ENCODE measurements around the gene CHRDL1. TPM values are rescaled to one million over a fixed set of nuclear protein-coding genes. Genes with fewer than 3 reads are reported as not detected.

Gene CHRDL1
- total RNA-seq, 1 experiment from 2014 or later, result 11.1 TPM

DNA sequence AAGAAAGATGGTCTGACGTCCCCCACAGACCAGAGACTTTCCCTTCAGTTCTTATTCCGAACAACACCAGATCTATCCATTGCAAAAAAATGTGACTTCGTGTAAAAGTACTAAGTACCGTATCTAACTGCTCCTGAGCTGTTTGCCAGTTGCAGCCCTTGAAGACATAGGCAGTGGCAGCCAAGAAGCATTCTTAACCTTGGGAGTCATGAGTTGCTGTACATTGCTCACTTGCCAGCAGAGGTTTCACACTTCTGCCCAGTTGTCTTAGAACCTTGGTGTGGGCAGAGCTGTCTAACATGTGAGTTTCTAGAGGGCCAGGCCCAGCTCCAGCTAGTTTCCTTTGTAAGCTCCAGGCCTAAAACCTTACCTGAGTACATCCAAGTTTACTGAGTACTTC lies 10.5 kb upstream of the CHRDL1 start (continued):
- TF ChIP-seq, protein P1, sequence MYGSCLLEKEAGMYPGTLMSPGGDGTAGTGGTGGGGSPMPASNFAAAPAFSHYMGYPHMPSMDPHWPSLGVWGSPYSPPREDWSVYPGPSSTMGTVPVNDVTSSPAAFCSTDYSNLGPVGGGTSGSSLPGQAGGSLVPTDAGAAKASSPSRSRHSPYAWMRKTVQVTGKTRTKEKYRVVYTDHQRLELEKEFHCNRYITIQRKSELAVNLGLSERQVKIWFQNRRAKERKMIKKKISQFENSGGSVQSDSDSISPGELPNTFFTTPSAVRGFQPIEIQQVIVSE (CRISPR knock-in tag; IDR thresholded peaks at IDR 0.05; ENCODE audit: borderline replicate concordance), result no peak
- TF ChIP-seq GRHL2 (CRISPR knock-in tag; IDR thresholded peaks at IDR 0.05; ENCODE audit: insufficient replicate concordance, severe bottlenecking), result no peak
- TF ChIP-seq, protein P2, sequence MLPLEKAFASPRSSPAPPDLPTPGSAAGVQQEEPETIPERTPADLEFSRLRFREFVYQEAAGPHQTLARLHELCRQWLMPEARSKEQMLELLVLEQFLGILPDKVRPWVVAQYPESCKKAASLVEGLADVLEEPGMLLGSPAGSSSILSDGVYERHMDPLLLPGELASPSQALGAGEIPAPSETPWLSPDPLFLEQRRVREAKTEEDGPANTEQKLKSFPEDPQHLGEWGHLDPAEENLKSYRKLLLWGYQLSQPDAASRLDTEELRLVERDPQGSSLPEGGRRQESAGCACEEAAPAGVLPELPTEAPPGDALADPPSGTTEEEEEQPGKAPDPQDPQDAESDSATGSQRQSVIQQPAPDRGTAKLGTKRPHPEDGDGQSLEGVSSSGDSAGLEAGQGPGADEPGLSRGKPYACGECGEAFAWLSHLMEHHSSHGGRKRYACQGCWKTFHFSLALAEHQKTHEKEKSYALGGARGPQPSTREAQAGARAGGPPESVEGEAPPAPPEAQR (CRISPR knock-in tag; IDR thresholded peaks at IDR 0.05), result no peak

DNA sequence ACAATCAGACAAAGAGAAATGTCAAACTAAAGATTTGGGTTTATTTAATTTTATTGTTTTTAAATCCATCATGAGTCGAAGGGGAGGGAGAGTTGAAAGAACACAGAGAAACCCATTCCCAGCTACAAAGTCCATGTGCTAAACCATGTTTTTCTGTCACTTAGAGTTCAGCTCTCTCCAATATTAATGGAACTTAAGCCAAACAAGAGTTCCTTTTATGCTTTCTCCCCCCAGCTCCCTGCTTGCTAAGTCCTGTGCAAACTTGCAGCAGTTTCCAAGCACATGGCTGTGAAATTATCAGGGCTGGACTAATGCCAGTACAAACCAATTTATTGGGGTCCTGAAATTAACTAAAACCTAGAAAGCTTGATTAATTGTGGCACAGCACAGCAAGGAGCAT lies 9.7 kb upstream of the CHRDL1 start:
- POLR2A ChIA-PET, result no interaction called here
- TF ChIP-seq, protein P3, sequence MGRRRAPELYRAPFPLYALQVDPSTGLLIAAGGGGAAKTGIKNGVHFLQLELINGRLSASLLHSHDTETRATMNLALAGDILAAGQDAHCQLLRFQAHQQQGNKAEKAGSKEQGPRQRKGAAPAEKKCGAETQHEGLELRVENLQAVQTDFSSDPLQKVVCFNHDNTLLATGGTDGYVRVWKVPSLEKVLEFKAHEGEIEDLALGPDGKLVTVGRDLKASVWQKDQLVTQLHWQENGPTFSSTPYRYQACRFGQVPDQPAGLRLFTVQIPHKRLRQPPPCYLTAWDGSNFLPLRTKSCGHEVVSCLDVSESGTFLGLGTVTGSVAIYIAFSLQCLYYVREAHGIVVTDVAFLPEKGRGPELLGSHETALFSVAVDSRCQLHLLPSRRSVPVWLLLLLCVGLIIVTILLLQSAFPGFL (CRISPR knock-in tag; IDR thresholded peaks at IDR 0.05; ENCODE audit: borderline replicate concordance), result no peak
- TF ChIP-seq ZNF423 (CRISPR knock-in tag; IDR thresholded peaks at IDR 0.05), result no peak
- Mint-ChIP-seq H3K4me3 (no peak overlapping the region), H3K27ac (no peak overlapping the region), H3K36me3 (no peaks in the 10 kb centered on the region), H3K9me3 (no peaks in the 10 kb centered on the region), H3K27me3 (ENCODE audit: low read depth) (no peaks in the 10 kb centered on the region), H3K4me1 (no peaks in the 10 kb centered on the region)
- no peak for DNase-seq (ENCODE audit: low spot score)
- no peak for ATAC-seq
- CTCF ChIA-PET, result no interaction called here

GRCh38 chrX:110804446-110804845 lies 8.8 kb upstream of the CHRDL1 start:
- no peak overlapping the region for H3K4me3 Mint-ChIP-seq
- H3K9me3 Mint-ChIP-seq, result no peaks in the 10 kb centered on the region
- no peaks in the 10 kb centered on the region for H3K36me3 Mint-ChIP-seq
- ATAC-seq (no peak), DNase-seq (ENCODE audit: low spot score) (no peak)
- CTCF ChIA-PET, result no interaction called here
- POLR2A ChIA-PET, result no interaction called here
- H3K27ac Mint-ChIP-seq, result no peak overlapping the region
- H3K27me3 Mint-ChIP-seq (ENCODE audit: low read depth), result no peaks in the 10 kb centered on the region
- TF ChIP-seq ZNF232 (CRISPR knock-in tag; IDR thresholded peaks at IDR 0.05) (no peak), JUN (CRISPR knock-in tag; IDR thresholded peaks at IDR 0.05) (no peak), EMX1 (CRISPR knock-in tag; IDR thresholded peaks at IDR 0.05) (no peak), CREM (CRISPR knock-in tag; IDR thresholded peaks at IDR 0.05) (no peak)
- no peaks in the 10 kb centered on the region for H3K4me1 Mint-ChIP-seq

- Mint-ChIP-seq H3K36me3 (no peaks in the 10 kb centered on the region), H3K9me3 (no peaks in the 10 kb centered on the region), H3K27ac (no peak overlapping the region), H3K27me3 (ENCODE audit: low read depth) (no peaks in the 10 kb centered on the region), H3K4me1 (no peaks in the 10 kb centered on the region), H3K4me3 (no peak overlapping the region)
- ChIA-PET CTCF (interaction anchor here (0.8 kb wide), 1 partner anchor 33 kb away, joined by 3 read pairs; no protein-coding TSS in a partner anchor), POLR2A (no interaction called here)
- ATAC-seq, result no peak
- DNase-seq (ENCODE audit: low spot score), result no peak
- TF ChIP-seq FOXP4 (CRISPR knock-in tag; IDR thresholded peaks at IDR 0.05) (no peak), ESRRA (CRISPR knock-in tag; IDR thresholded peaks at IDR 0.05; ENCODE audit: borderline replicate concordance) (no peak), JUN (CRISPR knock-in tag; IDR thresholded peaks at IDR 0.05) (no peak), GRHL2 (CRISPR knock-in tag; IDR thresholded peaks at IDR 0.05; ENCODE audit: insufficient replicate concordance, severe bottlenecking) (no peak), RORB (CRISPR knock-in tag; IDR thresholded peaks at IDR 0.05) (no peak), KAT7 (CRISPR knock-in tag; IDR thresholded peaks at IDR 0.05; ENCODE audit: borderline replicate concordance) (no peak)
- TF ChIP-seq, protein P4, sequence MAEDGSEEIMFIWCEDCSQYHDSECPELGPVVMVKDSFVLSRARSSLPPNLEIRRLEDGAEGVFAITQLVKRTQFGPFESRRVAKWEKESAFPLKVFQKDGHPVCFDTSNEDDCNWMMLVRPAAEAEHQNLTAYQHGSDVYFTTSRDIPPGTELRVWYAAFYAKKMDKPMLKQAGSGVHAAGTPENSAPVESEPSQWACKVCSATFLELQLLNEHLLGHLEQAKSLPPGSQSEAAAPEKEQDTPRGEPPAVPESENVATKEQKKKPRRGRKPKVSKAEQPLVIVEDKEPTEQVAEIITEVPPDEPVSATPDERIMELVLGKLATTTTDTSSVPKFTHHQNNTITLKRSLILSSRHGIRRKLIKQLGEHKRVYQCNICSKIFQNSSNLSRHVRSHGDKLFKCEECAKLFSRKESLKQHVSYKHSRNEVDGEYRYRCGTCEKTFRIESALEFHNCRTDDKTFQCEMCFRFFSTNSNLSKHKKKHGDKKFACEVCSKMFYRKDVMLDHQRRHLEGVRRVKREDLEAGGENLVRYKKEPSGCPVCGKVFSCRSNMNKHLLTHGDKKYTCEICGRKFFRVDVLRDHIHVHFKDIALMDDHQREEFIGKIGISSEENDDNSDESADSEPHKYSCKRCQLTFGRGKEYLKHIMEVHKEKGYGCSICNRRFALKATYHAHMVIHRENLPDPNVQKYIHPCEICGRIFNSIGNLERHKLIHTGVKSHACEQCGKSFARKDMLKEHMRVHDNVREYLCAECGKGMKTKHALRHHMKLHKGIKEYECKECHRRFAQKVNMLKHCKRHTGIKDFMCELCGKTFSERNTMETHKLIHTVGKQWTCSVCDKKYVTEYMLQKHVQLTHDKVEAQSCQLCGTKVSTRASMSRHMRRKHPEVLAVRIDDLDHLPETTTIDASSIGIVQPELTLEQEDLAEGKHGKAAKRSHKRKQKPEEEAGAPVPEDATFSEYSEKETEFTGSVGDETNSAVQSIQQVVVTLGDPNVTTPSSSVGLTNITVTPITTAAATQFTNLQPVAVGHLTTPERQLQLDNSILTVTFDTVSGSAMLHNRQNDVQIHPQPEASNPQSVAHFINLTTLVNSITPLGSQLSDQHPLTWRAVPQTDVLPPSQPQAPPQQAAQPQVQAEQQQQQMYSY (CRISPR knock-in tag; IDR thresholded peaks at IDR 0.05), result no peak
- TF ChIP-seq, protein P5, sequence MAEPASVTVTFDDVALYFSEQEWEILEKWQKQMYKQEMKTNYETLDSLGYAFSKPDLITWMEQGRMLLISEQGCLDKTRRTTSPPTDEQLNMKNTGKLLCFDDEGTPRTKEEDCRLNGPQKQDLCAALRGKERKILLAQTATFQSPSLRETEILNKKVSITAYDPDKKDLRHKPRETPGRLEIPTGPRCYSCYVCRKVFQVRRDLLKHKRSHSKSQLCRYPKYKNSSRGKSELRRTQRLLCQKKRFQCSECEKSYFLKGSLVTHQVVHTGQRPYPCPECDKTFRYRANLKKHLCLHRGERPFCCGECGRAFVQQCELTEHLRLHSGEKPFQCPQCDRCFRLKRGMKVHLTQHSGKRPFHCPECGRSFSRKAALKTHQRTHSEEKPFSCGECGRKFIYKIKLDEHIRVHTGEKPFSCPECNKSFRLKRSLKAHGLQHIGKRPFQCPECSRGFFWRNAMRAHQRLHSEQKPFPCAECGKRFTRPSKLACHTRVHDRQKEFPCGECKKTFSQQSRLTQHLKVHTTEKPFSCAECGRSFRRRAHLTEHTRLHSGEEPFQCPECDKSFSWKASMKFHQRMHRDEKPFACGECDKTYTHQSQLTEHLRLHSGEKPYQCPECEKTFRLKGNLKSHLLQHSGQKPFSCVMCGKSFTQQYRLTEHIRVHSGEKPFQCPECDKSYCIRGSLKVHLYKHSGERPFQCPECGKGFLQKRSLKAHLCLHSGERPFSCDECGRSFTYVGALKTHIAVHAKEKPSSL (CRISPR knock-in tag; conservative IDR thresholded peaks at IDR 0.05), result no peak
- TF ChIP-seq, protein P6, sequence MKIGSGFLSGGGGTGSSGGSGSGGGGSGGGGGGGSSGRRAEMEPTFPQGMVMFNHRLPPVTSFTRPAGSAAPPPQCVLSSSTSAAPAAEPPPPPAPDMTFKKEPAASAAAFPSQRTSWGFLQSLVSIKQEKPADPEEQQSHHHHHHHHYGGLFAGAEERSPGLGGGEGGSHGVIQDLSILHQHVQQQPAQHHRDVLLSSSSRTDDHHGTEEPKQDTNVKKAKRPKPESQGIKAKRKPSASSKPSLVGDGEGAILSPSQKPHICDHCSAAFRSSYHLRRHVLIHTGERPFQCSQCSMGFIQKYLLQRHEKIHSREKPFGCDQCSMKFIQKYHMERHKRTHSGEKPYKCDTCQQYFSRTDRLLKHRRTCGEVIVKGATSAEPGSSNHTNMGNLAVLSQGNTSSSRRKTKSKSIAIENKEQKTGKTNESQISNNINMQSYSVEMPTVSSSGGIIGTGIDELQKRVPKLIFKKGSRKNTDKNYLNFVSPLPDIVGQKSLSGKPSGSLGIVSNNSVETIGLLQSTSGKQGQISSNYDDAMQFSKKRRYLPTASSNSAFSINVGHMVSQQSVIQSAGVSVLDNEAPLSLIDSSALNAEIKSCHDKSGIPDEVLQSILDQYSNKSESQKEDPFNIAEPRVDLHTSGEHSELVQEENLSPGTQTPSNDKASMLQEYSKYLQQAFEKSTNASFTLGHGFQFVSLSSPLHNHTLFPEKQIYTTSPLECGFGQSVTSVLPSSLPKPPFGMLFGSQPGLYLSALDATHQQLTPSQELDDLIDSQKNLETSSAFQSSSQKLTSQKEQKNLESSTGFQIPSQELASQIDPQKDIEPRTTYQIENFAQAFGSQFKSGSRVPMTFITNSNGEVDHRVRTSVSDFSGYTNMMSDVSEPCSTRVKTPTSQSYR (CRISPR knock-in tag; IDR thresholded peaks at IDR 0.05), result no peak
These were observed 7.9 kb upstream of the CHRDL1 start for GRCh38 chrX:110803506-110803905.

Measured in WTC11 (cell line).